Spleen (tissue), 7 donors: ENCODE data around the gene CACNA1C.

Experiments
- CTCF ChIP-seq, 11 experiments: fragments of 200-600 bp in 7 of 11; fragments of 450-650 bp in 4 of 11; sonication (generic) in 4 of 11; IDR thresholded peaks in 8 of 11; conservative IDR thresholded peaks in 3 of 11; 1 replicate in 7 of 11; 2 replicates in 4 of 11; pipeline versions ENCODE4 v1.4.0 to v1.8.0; 2016 to 2021; ENCODE audit warnings: antibody characterized with exemption in 11 of 11, inconsistent platforms in 4 of 11, mild to moderate bottlenecking in 1 of 11
- POLR2A ChIP-seq, 3 donors: fragments of 450-650 bp; IDR thresholded peaks; one replicate each; pipeline ENCODE4 v1.5.1; 2017; ENCODE audit warnings: antibody characterized with exemption in 3 of 3, mild to moderate bottlenecking in 1 of 3
- POLR2AphosphoS5 ChIP-seq, 3 donors: sonication (generic); formaldehyde crosslinking; IDR thresholded peaks; one replicate each; pipeline ENCODE4 v1.5.1; 2017; ENCODE audit warnings: antibody characterized with exemption in 3 of 3
- donor health status: DM: no; HTN: no; CAD: no; lungs with moderate emphysema.
- donor health status: DM: no; HTN: no; CAD: no.
- donor health status: DM: no; HTN: no; CAD: no.

- TF ChIP-seq CTCF (IDR thresholded peaks at IDR 0.05 in 8 of 11, conservative IDR thresholded peaks at IDR 0.05 in 3 of 11): no peak
- TF ChIP-seq POLR2AphosphoS5 (IDR thresholded peaks at IDR 0.05): no peak
- TF ChIP-seq POLR2A (IDR thresholded peaks at IDR 0.05): no peak
Observed at GRCh38 chr12:2697057-2697800, 644.4 kb downstream of the CACNA1C start.
